Endometrial microvascular endothelial cells (primary cell): ENCODE measurements around the gene LCN2. TPM values are rescaled to one million over a fixed set of nuclear protein-coding genes. Genes with fewer than 3 reads are reported as not detected.

Source experiments
- in situ Hi-C: cut with HindIII; loops from 2 replicates; pipeline ENCODE4 v1.10.0; 2017; ENCODE audit warnings: low sequenced_read_pairs, low pct_unique_long_range_greater_than_20kb; ENCODE audit errors: inconsistent ontology term
- total RNA-seq: library from RNA; depleted of rRNA; stranded (reverse); fragments of >200 nt; gene quantifications from one replicate; pipeline ENCODE4 v1.2.3, GENCODE V29; 2015; ENCODE audit errors: inconsistent ontology term

Gene LCN2
- total RNA-seq, 1 donor from 2014 or later: not detected

DNA sequence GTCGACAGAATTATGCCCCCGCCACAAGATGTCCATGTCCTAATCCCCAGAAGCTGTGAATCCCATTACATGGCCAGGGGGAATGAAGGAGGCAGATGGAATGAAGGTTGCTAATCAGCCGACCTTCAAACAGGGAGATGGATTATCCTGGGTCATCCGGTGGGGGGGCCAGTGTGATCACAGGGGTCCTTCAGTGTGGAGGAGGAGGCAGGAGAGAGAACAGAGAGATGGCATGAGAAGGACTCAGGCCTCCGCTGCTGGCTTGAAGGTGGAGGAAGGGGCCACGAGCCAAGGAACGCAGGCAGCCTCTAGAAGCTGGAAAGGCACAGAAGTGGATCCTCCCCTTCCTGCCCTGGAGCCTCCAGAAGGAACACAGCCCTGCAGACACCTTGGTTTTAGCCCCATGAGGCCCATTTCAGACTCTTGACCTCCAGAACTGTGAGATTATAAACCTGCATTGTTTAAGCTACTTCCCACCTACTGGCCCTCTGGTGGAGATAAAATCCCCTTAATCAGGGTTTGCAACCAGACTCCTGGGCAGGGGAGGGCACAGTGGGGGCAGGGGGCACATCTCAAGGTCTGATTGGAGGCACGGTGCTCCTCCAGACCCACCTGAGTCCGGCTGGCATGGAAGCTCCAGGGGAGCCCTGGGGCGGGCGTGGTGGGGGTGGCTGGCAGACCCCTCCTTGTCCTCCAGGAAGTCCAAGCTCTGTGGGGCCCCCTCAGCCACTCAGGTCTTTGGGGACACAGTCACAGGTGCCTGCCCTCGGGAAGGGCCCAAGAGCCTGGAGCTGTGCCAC, 35.5 kb upstream of the LCN2 start:
- in situ Hi-C loops: no loop called here

- in situ Hi-C loops: no loop called here
Measured at GRCh38 chr9:128114326-128115186, 34.7 kb upstream of the LCN2 start.

GRCh38 chr9:128115187-128116103, 33.8 kb upstream of the LCN2 start:
- in situ Hi-C loops: no loop called here

DNA sequence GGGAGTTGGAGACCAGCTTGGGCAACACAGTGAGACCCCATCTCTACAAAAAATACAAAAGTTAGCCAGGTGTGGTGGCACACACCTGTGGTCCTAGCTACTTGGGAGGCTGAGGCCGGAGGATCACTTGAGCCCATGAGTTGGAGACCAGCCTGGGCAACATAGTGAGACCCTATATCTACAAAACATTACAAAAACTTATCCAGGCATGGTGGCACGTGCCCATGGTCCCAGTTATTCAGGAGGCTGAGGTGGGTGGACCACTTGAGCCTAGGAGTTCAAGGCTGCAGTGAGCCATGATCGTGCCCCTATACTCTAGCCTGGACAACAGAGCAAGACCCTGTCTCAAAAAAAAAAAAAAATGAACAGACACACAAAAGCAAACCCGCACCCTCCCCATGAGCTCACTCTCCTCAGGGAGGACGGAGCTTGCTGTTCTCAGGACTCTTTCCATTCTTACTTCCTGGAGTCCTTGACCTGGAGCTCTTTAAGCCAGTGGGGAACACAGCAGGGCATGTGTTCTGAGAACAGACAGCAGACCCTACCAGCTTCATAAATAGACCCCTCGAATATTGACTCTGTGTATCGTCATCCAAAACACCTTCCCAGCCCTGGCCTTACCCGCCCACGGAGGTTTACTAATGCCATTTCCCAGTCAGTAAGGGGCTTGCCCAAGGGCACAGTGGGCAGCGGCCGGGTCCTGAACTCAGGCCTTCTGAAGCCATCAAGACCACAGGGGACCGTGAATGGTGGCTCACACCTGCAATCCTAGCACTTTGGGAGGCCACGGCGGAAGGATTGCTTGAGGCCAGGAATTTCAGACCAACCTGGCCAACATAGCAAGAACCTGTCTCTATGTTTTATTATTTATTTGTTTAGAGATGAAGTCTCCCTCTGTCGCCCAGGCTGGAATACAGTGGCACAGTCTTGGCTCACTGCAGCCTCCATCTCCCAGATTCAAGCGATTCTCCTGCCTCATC, 32.9 kb upstream of the LCN2 start:
- in situ Hi-C loops: no loop called here

- in situ Hi-C loops: no loop called here
Measured at GRCh38 chr9:128117613-128118471, 31.4 kb upstream of the LCN2 start.

- in situ Hi-C loops: no loop called here
Measured at GRCh38 chr9:128118472-128118857, 30.8 kb upstream of the LCN2 start.

GRCh38 chr9:128118971-128119665, 30.1 kb upstream of the LCN2 start:
- in situ Hi-C loops: no loop called here

- in situ Hi-C loops: no loop called here
Measured at GRCh38 chr9:128120061-128120740, 29.1 kb upstream of the LCN2 start.

GRCh38 chr9:128120741-128121465, 28.4 kb upstream of the LCN2 start:
- in situ Hi-C loops: no loop called here

GRCh38 chr9:128121466-128121810, 27.8 kb upstream of the LCN2 start:
- in situ Hi-C loops: no loop called here

DNA sequence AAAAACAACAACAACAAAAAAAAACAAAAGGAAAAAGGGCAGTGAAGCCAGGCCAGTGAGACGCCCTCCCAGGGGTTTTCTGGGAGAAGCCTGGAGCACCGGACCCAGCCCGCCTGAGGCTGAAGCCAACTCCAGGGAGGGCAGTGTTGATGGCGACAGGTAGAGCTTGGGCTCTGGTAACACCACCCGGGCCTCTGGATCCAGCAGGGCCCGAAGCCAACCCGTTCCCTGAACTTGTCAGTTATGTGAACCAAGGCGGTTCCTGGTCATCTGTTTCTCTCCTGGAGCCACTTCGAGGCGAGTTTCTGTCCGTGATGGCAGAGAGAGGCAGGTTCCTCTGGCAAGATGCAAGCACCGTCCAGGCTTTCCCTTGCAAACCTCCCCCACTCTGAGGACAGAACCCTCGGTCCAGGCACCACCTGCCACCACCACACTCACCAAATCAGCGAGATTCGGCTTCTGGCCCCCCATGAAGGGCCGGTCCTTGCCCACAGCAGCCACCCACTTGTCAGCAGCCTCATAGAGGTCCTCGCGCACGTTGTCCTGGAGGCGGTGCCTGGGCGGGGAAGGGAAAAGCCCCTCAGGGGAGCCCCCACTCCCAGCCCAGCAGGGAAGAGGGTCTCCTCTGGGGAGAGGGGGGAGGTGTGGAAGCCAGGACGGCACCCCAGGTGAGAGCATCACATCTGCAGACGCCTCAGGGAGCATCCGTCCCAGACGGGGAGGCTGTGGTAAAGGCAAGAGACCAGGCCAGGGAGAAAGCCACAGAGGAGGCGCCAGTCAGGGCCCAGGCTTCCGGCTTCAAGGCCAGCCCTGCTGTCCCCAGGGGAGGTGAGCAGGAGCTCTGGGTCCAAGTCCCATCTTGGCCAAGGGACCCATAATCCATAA, 27.1 kb upstream of the LCN2 start:
- in situ Hi-C loops: no loop called here

DNA sequence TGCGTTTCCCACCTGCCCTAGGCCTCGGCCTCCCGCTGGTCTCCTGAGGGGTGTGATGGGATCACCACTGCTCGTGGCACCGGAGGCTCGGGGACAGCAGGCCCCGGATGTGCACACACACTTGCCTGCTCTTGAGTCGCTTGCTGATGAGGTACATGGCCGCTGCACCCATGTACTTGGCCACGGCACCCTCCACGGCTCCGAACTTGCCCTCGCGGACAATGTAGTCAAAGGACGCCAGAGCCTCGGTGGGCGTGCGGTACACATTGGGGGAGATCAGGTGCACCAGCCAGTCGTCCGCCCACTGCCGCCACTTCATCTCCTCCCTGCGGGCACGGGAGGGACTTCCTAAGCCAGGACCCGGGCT, 26.5 kb upstream of the LCN2 start:
- in situ Hi-C loops: no loop called here

GRCh38 chr9:128123451-128124080, 25.7 kb upstream of the LCN2 start:
- in situ Hi-C loops: no loop called here

DNA sequence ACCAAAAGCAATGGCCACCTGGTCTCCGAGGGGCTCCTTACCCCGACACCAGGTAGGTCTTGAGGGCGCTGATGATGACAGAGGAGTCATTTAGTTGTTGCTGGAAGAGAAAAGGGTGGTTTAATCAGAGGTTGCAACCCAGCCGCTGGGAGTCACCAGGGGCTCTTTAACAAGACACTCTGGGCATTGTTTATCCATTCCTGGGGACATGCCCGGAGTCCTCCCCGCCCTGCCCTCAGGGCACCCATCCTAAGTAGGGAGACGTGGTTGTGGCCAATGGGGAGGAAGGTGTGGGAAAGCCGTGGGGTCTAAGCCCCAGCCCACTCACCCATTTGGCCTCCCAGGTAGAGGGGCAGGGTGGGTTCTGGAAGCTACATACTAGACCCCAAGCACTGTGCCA, 24.8 kb upstream of the LCN2 start:
- in situ Hi-C loops: no loop called here
